Neural cell (in vitro differentiated cells): Measurements from ENCODE around the gene C14orf119.

Source experiments
- EZH2 ChIP-seq: fragments of 200-600, 300-800 bp; shearing (Covaris generic), sonication (generic); IDR thresholded peaks from 2 replicates; pipeline ENCODE4 v1.6.1; 2014; ENCODE audit warnings: antibody characterized with exemption, low read length, borderline replicate concordance, mild to moderate bottlenecking; ENCODE audit not compliant: insufficient read depth, poor library complexity, severe bottlenecking
- TAF1 ChIP-seq: IDR thresholded peaks from 2 replicates; pipeline ENCODE4 v1.6.1; 2012; ENCODE audit warnings: low read depth
- TF ChIP-seq, protein P1 (sequence below): fragments of 450-650 bp; IDR thresholded peaks from 2 replicates; pipeline ENCODE4 v1.5.1; 2014; ENCODE audit warnings: antibody characterized with exemption, mild to moderate bottlenecking, moderate library complexity; ENCODE audit not compliant: poor library complexity, severe bottlenecking

DNA sequence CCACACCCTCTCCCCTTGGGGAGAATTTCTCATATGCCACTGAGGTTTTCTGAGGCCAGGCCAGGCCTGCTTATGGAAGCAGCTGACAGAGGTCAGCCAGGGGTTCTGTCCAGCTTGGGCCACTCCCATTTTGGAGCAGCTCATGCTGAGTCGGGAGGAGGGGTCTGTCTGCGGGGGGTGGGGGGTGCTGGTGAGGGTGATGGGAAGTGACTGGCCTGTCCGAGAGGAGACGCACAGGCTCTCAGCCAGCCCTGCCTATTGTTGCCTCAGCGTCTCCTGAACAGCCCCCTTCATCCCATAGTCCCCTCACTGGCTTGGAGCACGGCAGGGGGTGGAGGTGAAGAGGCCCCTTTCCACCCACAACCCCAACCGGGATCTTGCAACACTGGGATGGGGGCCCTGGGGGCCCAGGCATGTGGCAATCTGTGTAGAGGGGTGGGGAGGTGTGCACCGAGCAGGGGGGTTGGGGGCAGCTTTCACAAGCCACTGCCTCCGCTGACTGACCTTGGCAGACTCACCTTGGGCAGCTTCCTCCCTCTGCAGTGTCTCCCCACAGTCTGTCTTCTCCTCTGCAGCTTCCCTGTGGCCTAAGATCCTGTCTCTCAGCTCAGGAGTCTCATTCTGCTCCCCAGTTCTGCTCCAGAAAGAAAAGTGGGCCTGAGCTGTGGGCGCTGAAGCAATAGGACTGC lies 18.3 kb downstream of the C14orf119 start:
- TF ChIP-seq, protein P1, sequence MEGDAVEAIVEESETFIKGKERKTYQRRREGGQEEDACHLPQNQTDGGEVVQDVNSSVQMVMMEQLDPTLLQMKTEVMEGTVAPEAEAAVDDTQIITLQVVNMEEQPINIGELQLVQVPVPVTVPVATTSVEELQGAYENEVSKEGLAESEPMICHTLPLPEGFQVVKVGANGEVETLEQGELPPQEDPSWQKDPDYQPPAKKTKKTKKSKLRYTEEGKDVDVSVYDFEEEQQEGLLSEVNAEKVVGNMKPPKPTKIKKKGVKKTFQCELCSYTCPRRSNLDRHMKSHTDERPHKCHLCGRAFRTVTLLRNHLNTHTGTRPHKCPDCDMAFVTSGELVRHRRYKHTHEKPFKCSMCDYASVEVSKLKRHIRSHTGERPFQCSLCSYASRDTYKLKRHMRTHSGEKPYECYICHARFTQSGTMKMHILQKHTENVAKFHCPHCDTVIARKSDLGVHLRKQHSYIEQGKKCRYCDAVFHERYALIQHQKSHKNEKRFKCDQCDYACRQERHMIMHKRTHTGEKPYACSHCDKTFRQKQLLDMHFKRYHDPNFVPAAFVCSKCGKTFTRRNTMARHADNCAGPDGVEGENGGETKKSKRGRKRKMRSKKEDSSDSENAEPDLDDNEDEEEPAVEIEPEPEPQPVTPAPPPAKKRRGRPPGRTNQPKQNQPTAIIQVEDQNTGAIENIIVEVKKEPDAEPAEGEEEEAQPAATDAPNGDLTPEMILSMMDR, result no peak
- TF ChIP-seq TAF1, result no peak
- TF ChIP-seq EZH2, result no peak
